ENCODE results near the gene CORO2B.

The CORO2B gene

DNA sequence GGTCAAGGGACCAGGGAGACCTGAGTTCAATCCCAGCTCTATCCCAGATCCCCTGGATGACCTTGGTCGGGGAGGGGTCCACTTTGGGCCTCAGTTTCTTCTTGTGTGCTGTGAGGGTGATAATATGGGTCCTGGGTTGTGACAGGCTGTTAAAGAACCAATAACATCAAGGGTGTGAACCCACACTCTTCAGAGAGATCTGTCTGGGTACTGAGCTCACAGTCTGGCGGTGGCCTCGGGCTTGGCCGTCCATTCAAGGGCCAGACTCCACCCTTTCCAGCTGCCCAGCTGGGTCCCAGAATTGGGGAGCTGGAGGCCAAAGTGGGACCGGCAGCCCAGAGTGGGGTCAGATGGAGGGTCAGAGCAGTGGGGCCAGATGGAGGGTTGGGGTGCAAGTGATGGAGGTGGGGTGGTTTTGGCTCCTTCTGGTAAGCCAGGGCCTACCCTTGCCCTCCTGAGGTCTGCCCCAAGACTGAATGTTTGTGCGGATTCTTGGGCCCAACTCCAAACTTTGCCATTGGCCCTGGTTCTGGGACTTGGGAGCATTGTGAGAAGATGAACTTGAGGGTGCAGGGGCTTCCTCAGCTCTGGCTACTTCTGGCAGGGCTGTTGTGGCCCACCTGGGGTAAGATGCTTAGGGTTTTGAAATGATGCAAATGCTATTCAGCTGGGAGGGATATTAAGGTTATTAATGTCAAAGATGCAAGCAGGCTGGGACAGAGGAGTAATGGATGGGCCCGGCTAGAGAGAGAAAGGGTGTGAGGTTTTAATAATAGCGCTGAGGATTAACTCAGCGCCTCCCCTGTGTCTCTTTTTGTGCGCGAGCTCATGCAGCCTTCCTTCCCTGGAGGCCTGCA is 1.5 kb downstream of the CORO2B start:
- H3K9ac ChIP-seq (ENCODE audit: low read length) = no peak overlapping the region
- H3K27ac ChIP-seq (ENCODE audit: low read length) = no peak overlapping the region
- H3K4me1 ChIP-seq (ENCODE audit: low read length) = no peaks in the 10 kb centered on the region; the same call in 1 of the 2 replicates

GRCh38 chr15:68580883-68581155 is 2.0 kb downstream of the CORO2B start:
- no peaks in the 10 kb centered on the region for H4K20me1 ChIP-seq (ENCODE audit: insufficient read depth, low read length)
- H3F3A ChIP-seq (ENCODE audit: insufficient read depth, low read length) = no peaks in the 10 kb centered on the region
- no peak for TF ChIP-seq EZH2 (optimal IDR thresholded peaks at IDR 0.05; ENCODE audit: low read depth, low read length)
- no peak for TF ChIP-seq EZH2phosphoT487 (IDR thresholded peaks at IDR 0.05; ENCODE audit: low read length)
- TF ChIP-seq, protein P1, sequence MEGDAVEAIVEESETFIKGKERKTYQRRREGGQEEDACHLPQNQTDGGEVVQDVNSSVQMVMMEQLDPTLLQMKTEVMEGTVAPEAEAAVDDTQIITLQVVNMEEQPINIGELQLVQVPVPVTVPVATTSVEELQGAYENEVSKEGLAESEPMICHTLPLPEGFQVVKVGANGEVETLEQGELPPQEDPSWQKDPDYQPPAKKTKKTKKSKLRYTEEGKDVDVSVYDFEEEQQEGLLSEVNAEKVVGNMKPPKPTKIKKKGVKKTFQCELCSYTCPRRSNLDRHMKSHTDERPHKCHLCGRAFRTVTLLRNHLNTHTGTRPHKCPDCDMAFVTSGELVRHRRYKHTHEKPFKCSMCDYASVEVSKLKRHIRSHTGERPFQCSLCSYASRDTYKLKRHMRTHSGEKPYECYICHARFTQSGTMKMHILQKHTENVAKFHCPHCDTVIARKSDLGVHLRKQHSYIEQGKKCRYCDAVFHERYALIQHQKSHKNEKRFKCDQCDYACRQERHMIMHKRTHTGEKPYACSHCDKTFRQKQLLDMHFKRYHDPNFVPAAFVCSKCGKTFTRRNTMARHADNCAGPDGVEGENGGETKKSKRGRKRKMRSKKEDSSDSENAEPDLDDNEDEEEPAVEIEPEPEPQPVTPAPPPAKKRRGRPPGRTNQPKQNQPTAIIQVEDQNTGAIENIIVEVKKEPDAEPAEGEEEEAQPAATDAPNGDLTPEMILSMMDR (IDR thresholded peaks at IDR 0.05; ENCODE audit: low read length) = no peak
- H3K4me1 ChIP-seq (ENCODE audit: low read length) = no peaks in the 10 kb centered on the region; the same call in 1 of the 2 replicates
- no peak overlapping the region for H3K4me2 ChIP-seq (ENCODE audit: low read depth, low read length)
- no peaks in the 10 kb centered on the region for H3K36me3 ChIP-seq (replicated peaks; ENCODE audit: insufficient read depth, low read length)
- no peaks in the 10 kb centered on the region for H3K9me2 ChIP-seq (replicated peaks; ENCODE audit: insufficient read depth, low read length)
- no peak overlapping the region for H3K4me3 ChIP-seq (ENCODE audit: low read length)
- H3K9me3 ChIP-seq (replicated peaks; ENCODE audit: insufficient read depth, low read length) = no peaks in the 10 kb centered on the region
- no peak for DNase-seq
- no peak overlapping the region for H3K9ac ChIP-seq (ENCODE audit: low read length)
- no peak overlapping the region for H2AFZ ChIP-seq (ENCODE audit: low read length)
- H3K79me2 ChIP-seq (ENCODE audit: low read length) = no peaks in the 10 kb centered on the region
- peaks cover 13% of the 10 kb centered on the region for H3K27me3 ChIP-seq (replicated peaks; ENCODE audit: insufficient read depth, low read length)
- no peak overlapping the region for H3K27ac ChIP-seq (ENCODE audit: low read length)

More for the DNA sequence above, 1.5 kb downstream of the CORO2B start:
- H3K4me2 ChIP-seq (ENCODE audit: low read depth, low read length) = no peak overlapping the region
- no peaks in the 10 kb centered on the region for H3K79me2 ChIP-seq (ENCODE audit: low read length)
- DNase-seq = no peak
- H3K4me3 ChIP-seq (ENCODE audit: low read length) = no peak overlapping the region
- TF ChIP-seq, protein P1 (IDR thresholded peaks at IDR 0.05; ENCODE audit: low read length) = no peak
- TF ChIP-seq EZH2phosphoT487 (IDR thresholded peaks at IDR 0.05; ENCODE audit: low read length) = no peak
- TF ChIP-seq EZH2 (optimal IDR thresholded peaks at IDR 0.05; ENCODE audit: low read depth, low read length) = no peak
- no peaks in the 10 kb centered on the region for H3K9me2 ChIP-seq (replicated peaks; ENCODE audit: insufficient read depth, low read length)
- H2AFZ ChIP-seq (ENCODE audit: low read length) = no peak overlapping the region
- no peaks in the 10 kb centered on the region for H3K36me3 ChIP-seq (replicated peaks; ENCODE audit: insufficient read depth, low read length)
- H3F3A ChIP-seq (ENCODE audit: insufficient read depth, low read length) = no peaks in the 10 kb centered on the region
- peaks cover 13% of the 10 kb centered on the region for H3K27me3 ChIP-seq (replicated peaks; ENCODE audit: insufficient read depth, low read length)
- no peaks in the 10 kb centered on the region for H3K9me3 ChIP-seq (replicated peaks; ENCODE audit: insufficient read depth, low read length)
- no peaks in the 10 kb centered on the region for H4K20me1 ChIP-seq (ENCODE audit: insufficient read depth, low read length)

- H3K27me3 ChIP-seq (replicated peaks; ENCODE audit: insufficient read depth, low read length) = peaks cover 13% of the 10 kb centered on the region
- H3K36me3 ChIP-seq (replicated peaks; ENCODE audit: insufficient read depth, low read length) = no peaks in the 10 kb centered on the region
- H4K20me1 ChIP-seq (ENCODE audit: insufficient read depth, low read length) = no peaks in the 10 kb centered on the region
- H3K4me3 ChIP-seq (ENCODE audit: low read length) = no peak overlapping the region
- H3K27ac ChIP-seq (ENCODE audit: low read length) = no peak overlapping the region
- no peaks in the 10 kb centered on the region for H3K79me2 ChIP-seq (ENCODE audit: low read length)
- no peak for TF ChIP-seq EZH2 (optimal IDR thresholded peaks at IDR 0.05; ENCODE audit: low read depth, low read length)
- TF ChIP-seq, protein P1 (IDR thresholded peaks at IDR 0.05; ENCODE audit: low read length) = no peak
- TF ChIP-seq EZH2phosphoT487 (IDR thresholded peaks at IDR 0.05; ENCODE audit: low read length) = no peak
- no peaks in the 10 kb centered on the region for H3K9me2 ChIP-seq (replicated peaks; ENCODE audit: insufficient read depth, low read length)
- no peak for DNase-seq
- no peak overlapping the region for H3K9ac ChIP-seq (ENCODE audit: low read length)
- no peak overlapping the region for H3K4me2 ChIP-seq (ENCODE audit: low read depth, low read length)
- no peak overlapping the region for H2AFZ ChIP-seq (ENCODE audit: low read length)
- H3F3A ChIP-seq (ENCODE audit: insufficient read depth, low read length) = no peaks in the 10 kb centered on the region
- no peaks in the 10 kb centered on the region for H3K9me3 ChIP-seq (replicated peaks; ENCODE audit: insufficient read depth, low read length)
- H3K4me1 ChIP-seq (ENCODE audit: low read length) = no peaks in the 10 kb centered on the region; the same call in 1 of the 2 replicates
Observed at GRCh38 chr15:68581725-68582124, 2.9 kb downstream of the CORO2B start.
